Amygdala (tissue), 56 donors: ENCODE data around the gene PPP1CC.

Source experiments
- DNase-seq, 56 donors: peaks; one replicate each; lab custom pipeline; 2025; lab: John Stamatoyannopoulos, UW

The PPP1CC gene

GRCh38 chr12:110689281-110690126 is 53.2 kb downstream of the PPP1CC start:
- peak in 11 of 56 donors; percentile 6 to 48 (median 25) for DNase-seq

GRCh38 chr12:110688446-110689280 is 54.0 kb downstream of the PPP1CC start, which contains the start of gene HVCN1:
TSS of gene HVCN1 (minus strand) at chr12:110689115. CDS start at chr12:110683245, 5,870 bp downstream.
- peak in 15 of 56 donors; percentile 15 to 55 (median 23) for DNase-seq

GRCh38 chr12:110687396-110688169 is 55.1 kb downstream of the PPP1CC start:
- no peak for DNase-seq

GRCh38 chr12:110686294-110686903 is 56.3 kb downstream of the PPP1CC start:
- no peak for DNase-seq

GRCh38 chr12:110684312-110684836 is 58.3 kb downstream of the PPP1CC start:
- DNase-seq: no peak

- DNase-seq: no peak
Observed at GRCh38 chr12:110683888-110684287, 58.8 kb downstream of the PPP1CC start.

GRCh38 chr12:110680032-110680431 is 62.7 kb downstream of the PPP1CC start:
- no peak for DNase-seq

- no peak for DNase-seq
Observed at GRCh38 chr12:110679201-110679600, 63.5 kb downstream of the PPP1CC start.

GRCh38 chr12:110677982-110678381 is 64.7 kb downstream of the PPP1CC start:
- DNase-seq: no peak

- peak in 5 of 56 donors; percentile 14 to 36 (median 35) for DNase-seq
Observed at GRCh38 chr12:110677206-110677911, 65.3 kb downstream of the PPP1CC start.

- no peak for DNase-seq
Observed at GRCh38 chr12:110676171-110676570, 66.5 kb downstream of the PPP1CC start.

- DNase-seq: no peak
Observed at GRCh38 chr12:110670161-110670701, 72.5 kb downstream of the PPP1CC start.
